Measurements from ENCODE around the gene TAS2R38.

GRCh38 chr7:142012825-142013511 lies 39.4 kb upstream of the TAS2R38 start:
- TF ChIP-seq CTCF (IDR thresholded peaks at IDR 0.05 in 4 of 5, conservative IDR thresholded peaks at IDR 0.05 in 1 of 5) (no peak), POLR2A (IDR thresholded peaks at IDR 0.05) (no peak)

Measured in gastrocnemius medialis (tissue), 4 donors.